ENCODE measurements around the gene RPS6KA6.

GRCh38 chrX:84175274-84175673 lies 12.7 kb downstream of the RPS6KA6 start:
- TF ChIP-seq, protein P1, sequence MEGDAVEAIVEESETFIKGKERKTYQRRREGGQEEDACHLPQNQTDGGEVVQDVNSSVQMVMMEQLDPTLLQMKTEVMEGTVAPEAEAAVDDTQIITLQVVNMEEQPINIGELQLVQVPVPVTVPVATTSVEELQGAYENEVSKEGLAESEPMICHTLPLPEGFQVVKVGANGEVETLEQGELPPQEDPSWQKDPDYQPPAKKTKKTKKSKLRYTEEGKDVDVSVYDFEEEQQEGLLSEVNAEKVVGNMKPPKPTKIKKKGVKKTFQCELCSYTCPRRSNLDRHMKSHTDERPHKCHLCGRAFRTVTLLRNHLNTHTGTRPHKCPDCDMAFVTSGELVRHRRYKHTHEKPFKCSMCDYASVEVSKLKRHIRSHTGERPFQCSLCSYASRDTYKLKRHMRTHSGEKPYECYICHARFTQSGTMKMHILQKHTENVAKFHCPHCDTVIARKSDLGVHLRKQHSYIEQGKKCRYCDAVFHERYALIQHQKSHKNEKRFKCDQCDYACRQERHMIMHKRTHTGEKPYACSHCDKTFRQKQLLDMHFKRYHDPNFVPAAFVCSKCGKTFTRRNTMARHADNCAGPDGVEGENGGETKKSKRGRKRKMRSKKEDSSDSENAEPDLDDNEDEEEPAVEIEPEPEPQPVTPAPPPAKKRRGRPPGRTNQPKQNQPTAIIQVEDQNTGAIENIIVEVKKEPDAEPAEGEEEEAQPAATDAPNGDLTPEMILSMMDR (IDR thresholded peaks at IDR 0.05; ENCODE audit: insufficient read depth, low read depth, low read length), result no peak
- no peak for TF ChIP-seq EZH2 (IDR thresholded peaks at IDR 0.05; ENCODE audit: insufficient read depth, low read length)
